ENCODE measurements around the gene MMUT. TPM values are rescaled to one million over a fixed set of nuclear protein-coding genes. Genes with fewer than 3 reads are reported as not detected.
"Not testable (repeated sequence)": the region's sequence is repeated elsewhere in the genome, so short reads cannot be mapped to it uniquely, and the experiment has no call there.

MMUT gene
- total RNA-seq, 1 donor from 2014 or later = 33.4 TPM

- DNase-seq = no peak
Observed at GRCh38 chr6:49416195-49416594, 46.9 kb downstream of the MMUT start.

- DNase-seq = no peak
Observed at GRCh38 chr6:49415358-49415757, 47.7 kb downstream of the MMUT start.

- no peak for DNase-seq
Observed at GRCh38 chr6:49410564-49410963, 52.5 kb downstream of the MMUT start.

GRCh38 chr6:49409951-49410542 is 53.0 kb downstream of the MMUT start:
- peak; percentile 89 for DNase-seq

GRCh38 chr6:49406250-49406970 is 56.6 kb downstream of the MMUT start:
- DNase-seq = no peak

- no peak for DNase-seq
Observed at GRCh38 chr6:49401063-49401462, 62.0 kb downstream of the MMUT start.

- DNase-seq = not testable (repeated sequence)
Observed at GRCh38 chr6:49386667-49387508, 76.2 kb downstream of the MMUT start.

GRCh38 chr6:49384904-49385303 is 78.1 kb downstream of the MMUT start:
- DNase-seq = peak; percentile 1

Other genes with a start within 250 kb of the MMUT start
- 13.5 TPM for gene CENPQ, start 117 bp upstream of the MMUT start, total RNA-seq
- not detected for gene GLYATL3, start 36.7 kb upstream of the MMUT start, total RNA-seq
- gene C6orf141, start 87.4 kb upstream of the MMUT start, total RNA-seq = 2.3 TPM
- gene RHAG, start 173.6 kb upstream of the MMUT start, total RNA-seq = 3.0 TPM

Data from tongue (tissue), 2 donors.